ENCODE results near the gene BRD1.

DNA sequence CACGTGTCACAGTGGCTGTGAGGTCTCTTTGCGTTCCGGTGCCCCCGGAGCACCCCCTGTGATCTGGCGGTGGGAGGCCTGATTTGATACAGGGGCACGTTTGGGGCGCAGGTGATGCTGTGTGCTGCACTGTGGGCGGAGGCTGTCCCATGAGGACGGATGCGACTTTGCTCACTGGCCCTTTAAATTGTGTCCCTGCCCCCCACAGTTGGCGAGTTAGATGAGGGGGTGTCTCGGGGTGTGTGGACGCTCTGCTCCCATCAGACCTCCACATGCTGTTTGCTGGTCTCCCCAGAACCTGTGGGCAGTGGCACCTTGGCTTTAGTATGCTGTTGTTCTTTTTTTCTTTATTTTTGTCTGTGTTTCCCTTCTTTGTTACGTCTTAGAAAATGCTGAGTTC is 31.2 kb upstream of the BRD1 start:
- TF ChIP-seq CTCF (IDR thresholded peaks at IDR 0.05) (no peak), POLR2AphosphoS5 (IDR thresholded peaks at IDR 0.05) (no peak), POLR2A (IDR thresholded peaks at IDR 0.05) (no peak), EP300 (IDR thresholded peaks at IDR 0.05) (no peak)

Data from suprapubic skin (tissue), 4 donors.